CD4-positive, alpha-beta T cell treated with Interleukin-4 for 1 hour (primary cell): Measurements from ENCODE around the gene XPO6.

Source experiments
- DNase-seq, 2 donors: peaks; one replicate each; pipeline ENCODE4 v3.0.0-alpha.2; 2020 to 2022

Gene XPO6

DNA sequence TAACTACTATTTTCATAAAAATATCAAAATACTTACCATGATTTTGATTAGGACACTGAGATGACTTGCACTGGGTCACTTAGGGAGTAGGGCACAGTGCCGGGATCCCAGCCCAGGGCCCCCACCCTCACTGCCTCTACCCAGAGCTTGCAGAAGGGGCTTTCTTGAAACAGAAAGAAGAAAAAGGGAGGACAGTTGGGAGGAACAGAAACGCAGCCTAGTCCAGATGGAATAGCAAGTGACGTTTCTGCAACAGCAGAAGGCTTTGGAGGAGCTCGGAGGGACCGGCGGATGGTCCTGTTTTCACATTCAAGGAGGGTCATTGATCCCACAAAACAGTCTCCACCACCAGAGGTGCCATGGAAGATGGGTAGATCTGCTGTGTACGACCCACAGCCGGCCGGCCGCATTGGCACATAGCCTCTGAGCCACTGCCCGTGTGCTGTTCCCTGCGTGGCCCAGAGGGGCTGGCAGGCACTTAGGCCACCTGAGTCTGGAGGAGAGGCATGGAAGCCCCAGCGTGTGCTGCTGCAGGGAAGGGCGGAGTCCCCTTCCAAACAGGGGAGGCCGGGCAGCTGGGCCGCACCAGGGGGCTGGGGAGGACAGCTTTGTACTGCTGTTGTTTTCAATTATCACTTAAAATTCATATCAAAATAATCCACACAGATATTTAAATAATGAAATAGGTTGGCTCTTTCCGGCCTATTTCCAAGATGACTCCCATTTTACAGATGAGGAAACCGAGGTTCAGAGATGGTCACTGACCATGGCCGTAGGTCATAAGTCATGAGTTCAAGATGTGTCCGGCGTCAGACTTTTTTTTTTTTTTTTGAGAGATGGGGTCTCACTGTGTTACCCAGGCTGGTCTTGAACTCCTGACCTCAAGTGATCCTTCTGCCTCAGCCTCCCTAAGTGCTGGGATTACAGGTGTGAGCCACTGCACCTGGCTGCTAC is 125.3 kb downstream of the XPO6 start:
- no peak for DNase-seq

DNA sequence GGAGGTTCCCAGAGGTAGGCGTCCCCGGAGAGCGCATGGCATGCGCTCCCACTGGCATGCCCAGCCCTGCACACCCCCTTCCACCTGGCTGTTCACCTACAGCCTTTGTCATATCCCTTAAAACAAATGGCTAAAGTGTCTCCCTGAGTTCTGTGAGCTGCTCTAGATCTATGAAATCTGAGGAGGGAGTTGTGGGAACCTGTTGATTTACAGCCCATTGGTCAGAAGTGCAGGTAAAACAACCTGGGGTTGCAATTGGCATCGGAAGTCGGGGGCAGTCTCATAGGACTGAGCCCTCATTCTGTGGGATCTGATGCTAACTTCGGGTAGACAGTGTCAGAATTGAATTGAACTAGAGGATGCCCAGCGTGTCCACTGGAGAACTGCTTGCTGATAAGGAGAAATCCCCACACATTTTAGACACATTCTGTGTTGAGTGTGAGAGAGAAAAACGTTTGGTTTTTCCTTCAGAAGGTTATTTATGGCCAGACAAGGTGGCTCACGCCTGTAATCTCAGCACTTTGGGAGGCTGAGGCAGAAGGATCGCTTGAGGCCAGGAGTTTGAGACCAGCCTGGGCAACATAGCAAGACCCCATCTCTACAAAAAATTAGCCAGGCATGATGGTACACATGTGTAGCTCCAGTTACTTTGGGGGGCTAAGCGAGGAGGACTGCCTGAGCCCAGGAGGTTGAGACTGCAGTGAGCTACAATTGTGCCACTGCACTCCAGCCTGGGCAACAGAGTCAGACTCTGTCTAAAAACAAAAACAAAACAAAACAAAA is 126.2 kb downstream of the XPO6 start:
- DNase-seq: no peak

- DNase-seq: no peak
Observed at GRCh38 chr16:28084209-28084608, 127.6 kb downstream of the XPO6 start.

- no peak for DNase-seq
Observed at GRCh38 chr16:28082624-28083023, 129.1 kb downstream of the XPO6 start.

GRCh38 chr16:28081391-28081968 is 130.3 kb downstream of the XPO6 start:
- DNase-seq: no peak

DNA sequence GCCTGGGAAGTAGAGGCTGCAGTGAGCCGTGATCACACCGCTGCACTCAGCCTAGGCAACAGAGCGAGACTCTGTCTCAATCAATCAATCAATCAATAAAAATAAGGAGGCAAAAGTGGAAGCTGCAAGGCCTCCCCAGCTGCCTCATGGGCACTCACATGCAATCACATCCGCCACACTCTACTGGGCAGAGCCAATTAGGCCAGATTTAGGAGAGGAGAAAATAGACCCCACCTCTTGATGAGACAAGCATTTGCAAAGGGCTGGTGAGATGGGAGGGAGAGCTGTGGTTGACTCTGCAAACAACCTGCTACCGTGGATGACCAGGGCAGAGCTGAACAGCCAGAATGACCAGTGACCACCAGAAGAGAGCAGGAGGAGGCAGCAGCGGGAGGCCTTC is 133.5 kb downstream of the XPO6 start:
- no peak for DNase-seq

DNA sequence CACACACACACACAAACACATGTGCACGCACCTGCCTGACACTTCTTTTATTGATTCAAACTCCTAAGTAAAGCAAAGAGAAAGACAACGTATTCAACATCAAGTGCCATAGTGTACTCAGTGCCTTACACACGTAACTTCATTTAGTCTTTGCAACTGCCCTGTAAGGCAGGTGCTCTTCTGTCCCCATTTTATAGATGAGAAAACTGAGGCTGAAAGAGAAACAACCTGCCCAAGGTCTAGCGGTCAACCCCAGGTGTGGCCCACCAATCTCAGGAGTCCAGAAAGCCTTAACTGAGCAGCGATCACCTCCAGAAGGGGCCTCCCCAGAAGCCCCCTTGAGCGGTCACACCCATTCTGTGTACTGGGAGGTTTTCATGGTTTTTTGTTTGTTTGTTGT is 137.9 kb downstream of the XPO6 start:
- no peak for DNase-seq

DNA sequence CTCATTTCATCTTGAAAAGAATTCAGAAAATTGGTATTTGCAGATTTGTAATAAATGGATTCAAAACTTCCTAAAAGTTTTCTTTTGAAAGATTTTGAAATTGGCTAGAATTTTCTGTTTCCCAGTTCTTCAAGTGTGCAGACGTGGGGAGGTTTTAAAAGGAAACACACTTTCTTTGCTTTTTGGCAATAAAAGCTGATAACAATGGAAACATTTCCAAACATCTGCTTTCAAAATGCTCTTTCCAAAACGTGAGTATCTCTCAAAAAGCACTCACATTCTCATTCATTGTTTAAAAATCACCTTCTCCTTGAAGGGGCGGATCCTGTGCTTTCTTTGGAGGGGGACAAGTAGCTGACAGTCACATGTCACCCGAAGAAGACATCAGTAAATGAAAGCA is 139.7 kb downstream of the XPO6 start:
- DNase-seq: no peak

- no peak for DNase-seq
Observed at GRCh38 chr16:28069971-28070794, 141.6 kb downstream of the XPO6 start.

GRCh38 chr16:28068976-28069375 is 142.8 kb downstream of the XPO6 start:
- DNase-seq: no peak

DNA sequence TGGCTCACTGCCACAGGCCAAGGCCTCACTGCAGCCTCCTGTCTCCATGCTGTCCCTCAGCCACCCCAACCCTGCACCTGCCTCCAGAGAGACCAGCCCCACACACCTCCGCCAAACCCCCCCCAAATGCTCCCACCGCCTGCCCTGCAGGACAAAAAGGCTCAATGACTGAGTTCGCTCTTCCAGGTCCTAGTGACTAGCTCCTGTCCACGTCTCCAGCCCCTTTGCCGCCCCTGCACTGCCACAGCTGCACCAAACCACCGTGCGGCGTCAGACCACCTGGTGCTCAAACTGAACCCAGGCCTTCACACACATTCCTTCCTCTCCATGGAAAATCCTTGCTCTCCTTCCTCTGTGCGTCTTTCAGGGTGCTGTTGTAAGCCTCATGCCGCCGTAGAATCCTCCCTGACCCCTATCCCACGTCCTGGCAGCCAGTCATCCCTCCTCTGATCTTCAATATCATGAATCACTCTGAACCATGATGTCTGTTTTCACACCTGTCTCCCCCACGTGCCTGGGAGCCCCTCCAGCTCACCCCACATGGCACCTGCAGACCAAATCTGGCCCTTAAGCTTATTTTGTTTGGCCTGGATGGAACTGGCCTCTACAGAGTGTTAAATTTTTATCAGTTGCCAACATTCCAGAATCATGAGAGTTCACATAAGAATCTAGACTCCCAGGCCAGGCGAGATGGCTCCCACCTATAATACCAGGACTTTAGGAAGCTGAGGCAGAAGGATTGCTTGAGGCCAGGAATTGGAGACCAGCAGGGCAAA is 144.0 kb downstream of the XPO6 start:
- no peak for DNase-seq

DNA sequence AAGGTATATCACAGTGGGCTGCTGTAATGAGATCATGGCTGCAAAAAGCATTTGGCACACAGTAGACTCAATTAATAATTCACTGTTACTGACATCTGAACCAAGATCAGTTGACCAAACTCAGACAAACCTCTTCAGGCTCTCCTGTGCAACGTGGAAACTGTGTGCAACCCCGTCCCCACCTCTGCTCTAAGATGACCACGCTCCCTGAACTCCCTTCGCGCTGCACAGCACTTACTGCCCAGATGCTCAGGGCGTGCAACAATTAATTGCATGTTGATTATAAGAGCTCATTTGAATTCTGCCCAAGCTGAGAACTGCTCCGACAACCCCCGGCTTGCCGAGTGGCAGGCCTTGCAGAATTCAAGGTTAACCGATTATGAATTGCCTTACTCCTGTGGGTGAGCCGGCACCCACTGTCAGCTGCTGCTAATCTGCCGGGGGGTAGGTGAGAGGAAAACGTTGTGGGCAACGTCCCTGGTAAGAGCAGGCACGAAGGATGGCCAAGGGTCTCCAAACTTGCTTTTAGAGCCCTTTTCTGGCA is 147.0 kb downstream of the XPO6 start:
- DNase-seq: no peak

DNA sequence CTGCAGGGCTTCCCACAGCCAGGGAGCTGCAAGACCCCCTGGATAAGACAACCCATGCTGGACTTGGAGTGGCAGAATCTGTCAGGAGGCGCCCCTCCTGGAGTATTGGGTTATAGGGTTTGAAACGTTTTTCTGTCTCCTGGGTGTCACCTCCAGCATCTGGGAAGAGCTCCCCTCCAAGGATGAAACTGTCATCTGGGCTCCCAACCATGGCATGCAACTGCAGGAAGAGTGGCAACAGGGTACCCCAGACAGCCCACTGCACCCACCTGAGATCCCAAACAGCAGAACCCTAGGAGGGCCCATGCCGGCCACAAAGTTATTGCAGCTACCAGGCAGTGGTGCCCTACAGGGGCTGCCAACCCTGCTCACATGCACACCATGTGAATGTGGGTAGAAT is 147.6 kb downstream of the XPO6 start:
- no peak for DNase-seq

DNA sequence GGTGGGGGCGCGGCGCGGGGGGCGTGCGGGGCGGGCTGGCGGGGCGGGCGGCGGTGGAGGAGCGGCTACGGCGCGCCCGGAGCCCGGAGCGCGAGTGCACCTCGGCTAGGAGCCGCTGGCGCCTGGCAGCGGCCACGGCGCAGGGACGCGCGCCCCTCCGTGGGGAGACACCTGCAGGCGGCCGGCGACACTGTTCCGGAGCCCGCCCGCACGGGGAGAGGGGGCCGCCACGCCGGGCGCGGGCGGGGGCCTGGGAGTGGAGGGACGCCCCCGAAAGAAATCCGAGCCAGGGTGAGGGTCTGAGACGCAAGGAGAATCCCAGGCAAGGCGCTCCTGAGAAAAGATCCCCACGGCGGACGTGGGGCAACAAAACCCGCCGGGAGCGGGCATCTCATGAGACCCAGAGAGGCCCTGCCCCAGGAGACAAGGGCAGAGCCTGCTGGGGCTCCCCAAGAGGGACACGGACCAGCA is 148.1 kb downstream of the XPO6 start, which contains the start of gene GSG1L:
Gene GSG1L, minus strand, starts transcription at position 124 of the 471 bp plus-strand sequence. CDS start 290 bp downstream, outside the sequence.
- no peak for DNase-seq

DNA sequence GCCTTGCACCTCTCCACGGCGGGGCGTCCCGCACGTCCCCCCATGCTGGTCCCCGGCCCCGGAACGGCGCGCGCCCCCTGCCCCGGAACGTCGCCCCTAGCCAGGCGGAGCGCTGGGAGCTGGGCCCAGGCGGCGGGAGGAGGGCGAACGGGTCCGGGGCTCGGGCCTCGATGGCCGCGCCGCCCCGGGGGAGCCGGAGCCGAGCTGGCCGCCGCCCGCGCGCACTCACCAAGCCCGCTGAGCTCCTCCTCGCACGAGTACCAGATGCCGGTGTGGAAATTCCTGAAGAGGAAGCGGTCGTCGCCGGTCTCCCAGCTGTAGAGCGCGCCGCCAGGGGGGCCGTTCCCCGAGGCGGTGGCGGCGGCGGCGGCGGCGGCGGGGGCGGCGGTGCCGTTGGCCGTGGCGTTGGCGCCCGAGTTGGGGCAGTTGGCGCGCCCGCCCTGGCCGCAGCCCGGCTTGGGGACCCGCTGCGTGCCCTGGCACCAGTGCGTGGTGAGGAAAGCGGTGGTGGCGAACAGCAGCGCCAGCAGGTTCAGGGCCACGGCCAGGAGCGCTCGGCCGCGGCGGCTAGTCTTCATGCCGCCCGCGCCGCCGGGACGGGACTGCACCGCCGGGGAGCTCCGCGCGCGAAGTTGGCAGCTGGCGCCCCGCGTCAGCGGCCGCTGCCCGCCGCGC is 148.8 kb downstream of the XPO6 start:
- DNase-seq: no peak

DNA sequence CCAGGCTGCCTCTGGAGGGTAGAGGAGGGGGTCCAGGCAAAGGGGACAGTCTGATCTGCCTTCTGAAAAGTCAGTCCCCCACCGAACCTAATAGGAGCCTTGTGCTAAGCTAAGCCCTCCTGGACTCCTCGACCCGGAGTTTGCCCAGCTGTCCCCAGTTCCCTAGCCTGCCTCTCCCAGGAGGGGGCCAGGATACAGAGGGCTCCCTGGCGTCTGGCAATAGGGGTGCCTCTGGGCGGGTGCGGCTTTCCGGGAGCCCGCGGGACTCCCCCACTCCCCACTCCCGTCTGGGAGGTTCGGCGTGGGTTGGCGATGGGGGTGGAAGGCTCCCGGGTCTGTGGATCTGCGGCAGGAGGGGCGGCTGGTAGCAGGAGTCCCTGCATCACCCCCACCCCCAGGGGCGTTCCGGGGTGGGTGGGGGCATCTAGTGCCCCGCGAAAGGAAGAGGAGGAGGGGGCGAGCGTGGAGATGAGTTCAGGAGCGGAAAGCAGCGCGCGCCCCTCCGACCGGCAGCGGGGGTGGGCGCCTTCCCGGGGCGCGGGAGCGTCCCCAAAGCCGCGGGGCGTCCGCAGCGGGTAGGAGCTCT is 149.4 kb downstream of the XPO6 start:
- no peak for DNase-seq

DNA sequence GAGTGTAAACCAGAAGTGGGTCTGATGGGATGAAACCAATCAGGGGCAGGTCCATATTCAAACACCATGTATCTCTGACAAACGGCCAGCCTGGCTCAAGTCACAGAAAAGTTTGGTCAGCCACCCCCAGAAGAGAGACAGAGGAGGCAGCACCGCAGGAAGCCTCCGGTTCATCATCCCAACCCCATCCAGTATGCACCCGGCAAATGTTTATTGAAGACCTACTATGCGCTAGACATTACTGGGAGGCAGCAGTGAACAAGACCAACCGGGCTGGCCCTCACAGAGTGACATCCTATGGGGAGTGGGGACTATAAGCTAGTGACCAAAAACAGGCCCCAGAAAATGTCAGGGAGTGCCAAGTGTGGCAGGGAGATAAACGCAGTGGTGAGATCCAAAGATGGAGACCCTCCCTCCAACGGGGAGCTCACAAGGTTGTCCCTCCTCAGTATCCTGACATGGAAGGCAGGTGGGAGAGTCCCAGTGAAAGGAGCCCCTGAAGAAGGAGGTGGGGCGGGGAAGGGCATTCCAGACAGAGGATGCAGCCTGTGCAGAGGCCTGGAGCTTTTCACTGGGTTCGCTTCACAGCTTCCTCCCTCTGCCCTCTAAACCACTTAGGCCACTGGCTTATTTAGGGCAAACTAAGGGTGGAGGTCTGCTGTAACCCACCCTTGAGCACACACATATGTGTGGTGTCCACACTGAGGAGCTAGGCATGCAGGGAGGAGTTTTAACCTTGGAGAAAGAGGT is 150.2 kb downstream of the XPO6 start:
- DNase-seq: no peak

DNA sequence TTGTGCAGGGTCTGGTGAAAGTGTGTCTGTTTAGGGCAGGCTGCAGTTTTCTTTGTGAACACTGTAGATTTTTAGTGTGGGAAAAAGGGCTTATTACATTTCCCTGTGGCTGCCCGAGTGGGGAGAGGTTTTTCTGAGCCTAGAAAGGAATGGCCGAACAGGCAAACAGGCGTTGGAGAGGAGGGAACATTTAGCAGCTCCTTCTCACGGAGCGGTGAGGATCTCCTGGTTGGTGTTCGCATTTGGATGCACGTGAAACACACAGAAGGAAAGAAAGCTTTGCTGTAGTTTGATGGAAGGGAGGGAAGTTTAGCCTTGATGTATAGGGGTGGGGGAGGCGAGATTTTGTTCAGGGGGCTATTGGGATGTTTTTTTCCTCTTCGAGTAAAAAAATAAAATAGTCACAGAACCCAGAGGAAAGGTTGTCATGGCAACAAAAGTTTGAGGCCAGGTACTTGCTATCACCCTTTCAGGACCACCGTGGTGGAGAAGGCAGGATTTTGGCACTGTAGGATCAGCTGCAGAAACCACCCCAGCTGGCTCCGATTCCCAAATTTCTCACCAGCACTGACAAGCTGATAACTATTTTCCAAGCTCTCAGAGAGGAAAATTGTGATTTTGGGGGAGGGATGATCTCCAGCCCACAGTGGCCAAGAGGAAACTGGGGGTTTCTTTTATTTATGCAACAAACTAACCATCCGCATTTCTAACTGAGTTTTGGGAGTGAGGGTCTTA is 151.8 kb downstream of the XPO6 start:
- DNase-seq: no peak
